Fibroblast of lung (primary cell): Measurements from ENCODE around the gene DNAJC13. TPM values are rescaled to one million over a fixed set of nuclear protein-coding genes. Genes with fewer than 3 reads are reported as not detected.
A peak's percentile ranks its signal among the peaks of the same experiment; 100 is the strongest.

Experiments used
- DNase-seq, 2 donors: peaks; one replicate each; pipeline versions ENCODE4 v3.0.0 to v3.0.0-alpha.2; 2010; ENCODE audit warnings: low read depth in 2 of 2
- H2AFZ ChIP-seq: 2 replicates; pipeline ENCODE4 v1.5.1; 2012; ENCODE audit warnings: low read length, control low read depth, inconsistent platforms
- H3K27ac ChIP-seq: 2 replicates; pipeline ENCODE4 v1.5.1; 2011; ENCODE audit warnings: low read length, control low read depth; ENCODE audit not compliant: insufficient read depth
- H3K27me3 ChIP-seq: 2 replicates; pipeline ENCODE4 v1.5.1; 2011; ENCODE audit warnings: mild to moderate bottlenecking, low read length; ENCODE audit not compliant: control insufficient read depth, insufficient read depth
- H3K36me3 ChIP-seq: 2 replicates; pipeline ENCODE4 v1.5.1; 2011; ENCODE audit warnings: low read length; ENCODE audit not compliant: control insufficient read depth, insufficient read depth
- H3K4me1 ChIP-seq: 2 replicates; pipeline ENCODE4 v1.5.1; 2011; ENCODE audit warnings: low read length; ENCODE audit not compliant: control insufficient read depth, insufficient read depth; ENCODE audit errors: extremely low read depth
- H3K4me2 ChIP-seq: 2 replicates; pipeline ENCODE4 v1.5.1; 2011; ENCODE audit warnings: low read length, control low read depth; ENCODE audit not compliant: insufficient read depth; ENCODE audit errors: extremely low read depth
- H3K4me3 ChIP-seq, 4 experiments: fragments of 200-600 bp in 1 of 4; sonication (generic) in 1 of 4; replicated peaks in 1 of 4; 2 replicates each; pipeline ENCODE4 v1.5.1; 2011 to 2016; ENCODE audit warnings: low read length in 4 of 4, low read depth in 3 of 4, mild to moderate bottlenecking in 3 of 4, control low read depth in 2 of 4, inconsistent platforms in 1 of 4, mixed read lengths in 1 of 4; ENCODE audit not compliant: insufficient read depth in 1 of 4; ENCODE audit errors: control extremely low read depth in 1 of 4
- H3K79me2 ChIP-seq: 2 replicates; pipeline ENCODE4 v1.5.1; 2012; ENCODE audit warnings: mild to moderate bottlenecking, low read length, inconsistent platforms; ENCODE audit not compliant: control insufficient read depth, insufficient read depth
- H3K9ac ChIP-seq: 2 replicates; pipeline ENCODE4 v1.5.1; 2011; ENCODE audit warnings: mild to moderate bottlenecking, low read length, control low read depth; ENCODE audit not compliant: insufficient read depth
- H3K9me3 ChIP-seq: 2 replicates; pipeline ENCODE4 v1.5.1; 2012; ENCODE audit warnings: low read depth, low read length; ENCODE audit not compliant: control insufficient read depth, insufficient read depth
- H4K20me1 ChIP-seq: 2 replicates; pipeline ENCODE4 v1.5.1; 2011; ENCODE audit warnings: low read length; ENCODE audit not compliant: control insufficient read depth, insufficient read depth; ENCODE audit errors: extremely low read depth
- EZH2 ChIP-seq: IDR thresholded peaks from 2 replicates; pipeline ENCODE4 v1.5.1; 2012; ENCODE audit warnings: low read length, control low read depth, mild to moderate bottlenecking; ENCODE audit errors: missing control alignments
- polyA plus RNA-seq, 2 donors: library from polyadenylated mRNA; depleted of rRNA in 1 of 2; stranded (reverse) in 1 of 2; unstranded in 1 of 2; fragments of >200 nt; gene quantifications; 2 replicates each; pipeline ENCODE4 v1.2.1, GENCODE V29; 2011 to 2012; ENCODE audit warnings: missing spikeins in 1 of 2
- total RNA-seq: library from RNA; depleted of rRNA; stranded (reverse); fragments of >200 nt; gene quantifications from 2 replicates; pipeline ENCODE4 v1.2.1, GENCODE V29; 2014
- TF ChIP-seq, protein P1 (sequence below), 2 donors: IDR thresholded peaks in 1 of 2; conservative IDR thresholded peaks in 1 of 2; 1 replicate in 1 of 2; 2 replicates in 1 of 2; pipeline ENCODE4 v1.5.1; 2011 to 2012; ENCODE audit warnings: low read length in 2 of 2, control low read depth in 1 of 2, inconsistent platforms in 1 of 2, low read depth in 1 of 2, mild to moderate bottlenecking in 1 of 2

Gene DNAJC13
- total and polyA plus RNA-seq, 2 donors (not counting 1 experiment from before 2014, with no cell fraction given) = 56.3 to 89.0 TPM

DNA sequence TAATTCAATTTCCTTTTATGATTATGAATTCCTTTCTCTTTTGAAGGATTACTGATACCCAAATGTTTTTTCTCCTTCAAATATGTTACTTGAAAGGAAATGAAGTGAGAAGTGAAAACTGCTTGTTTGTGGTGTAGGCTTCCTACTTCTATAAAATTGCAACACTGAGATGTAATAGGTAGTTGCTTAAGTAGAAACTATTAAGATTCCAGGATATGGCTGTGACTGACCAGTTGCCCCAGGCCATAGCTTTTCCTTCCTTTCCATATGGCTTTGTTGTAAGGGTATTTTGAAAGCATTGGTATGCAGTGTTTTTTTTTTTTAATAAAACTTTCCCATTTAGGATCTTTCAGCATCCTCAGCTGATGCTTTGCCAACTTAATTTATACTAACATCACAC lies 28.5 kb downstream of the DNAJC13 start:
- no peak overlapping the region for H3K9ac ChIP-seq
- TF ChIP-seq, protein P1, sequence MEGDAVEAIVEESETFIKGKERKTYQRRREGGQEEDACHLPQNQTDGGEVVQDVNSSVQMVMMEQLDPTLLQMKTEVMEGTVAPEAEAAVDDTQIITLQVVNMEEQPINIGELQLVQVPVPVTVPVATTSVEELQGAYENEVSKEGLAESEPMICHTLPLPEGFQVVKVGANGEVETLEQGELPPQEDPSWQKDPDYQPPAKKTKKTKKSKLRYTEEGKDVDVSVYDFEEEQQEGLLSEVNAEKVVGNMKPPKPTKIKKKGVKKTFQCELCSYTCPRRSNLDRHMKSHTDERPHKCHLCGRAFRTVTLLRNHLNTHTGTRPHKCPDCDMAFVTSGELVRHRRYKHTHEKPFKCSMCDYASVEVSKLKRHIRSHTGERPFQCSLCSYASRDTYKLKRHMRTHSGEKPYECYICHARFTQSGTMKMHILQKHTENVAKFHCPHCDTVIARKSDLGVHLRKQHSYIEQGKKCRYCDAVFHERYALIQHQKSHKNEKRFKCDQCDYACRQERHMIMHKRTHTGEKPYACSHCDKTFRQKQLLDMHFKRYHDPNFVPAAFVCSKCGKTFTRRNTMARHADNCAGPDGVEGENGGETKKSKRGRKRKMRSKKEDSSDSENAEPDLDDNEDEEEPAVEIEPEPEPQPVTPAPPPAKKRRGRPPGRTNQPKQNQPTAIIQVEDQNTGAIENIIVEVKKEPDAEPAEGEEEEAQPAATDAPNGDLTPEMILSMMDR (conservative IDR thresholded peaks at IDR 0.05 in 1 of 2, IDR thresholded peaks at IDR 0.05 in 1 of 2; ENCODE audit: low read depth in 1 of 2, low read length in 2 of 2) = no peak
- no peak for TF ChIP-seq EZH2
- peak overlapping the region; percentile 19 for H3K4me2 ChIP-seq
- no peaks in the 10 kb centered on the region for H4K20me1 ChIP-seq
- no peak overlapping the region for H2AFZ ChIP-seq
- H3K27ac ChIP-seq = no peak overlapping the region
- peak; percentile 25 to 75 for DNase-seq
- no peak overlapping the region for H3K4me3 ChIP-seq
- no peaks in the 10 kb centered on the region for H3K36me3 ChIP-seq
- H3K79me2 ChIP-seq = peaks cover 24% of the 10 kb centered on the region
- H3K9me3 ChIP-seq = no peaks in the 10 kb centered on the region
- H3K4me1 ChIP-seq = peaks cover 21% of the 10 kb centered on the region
- no peaks in the 10 kb centered on the region for H3K27me3 ChIP-seq

DNA sequence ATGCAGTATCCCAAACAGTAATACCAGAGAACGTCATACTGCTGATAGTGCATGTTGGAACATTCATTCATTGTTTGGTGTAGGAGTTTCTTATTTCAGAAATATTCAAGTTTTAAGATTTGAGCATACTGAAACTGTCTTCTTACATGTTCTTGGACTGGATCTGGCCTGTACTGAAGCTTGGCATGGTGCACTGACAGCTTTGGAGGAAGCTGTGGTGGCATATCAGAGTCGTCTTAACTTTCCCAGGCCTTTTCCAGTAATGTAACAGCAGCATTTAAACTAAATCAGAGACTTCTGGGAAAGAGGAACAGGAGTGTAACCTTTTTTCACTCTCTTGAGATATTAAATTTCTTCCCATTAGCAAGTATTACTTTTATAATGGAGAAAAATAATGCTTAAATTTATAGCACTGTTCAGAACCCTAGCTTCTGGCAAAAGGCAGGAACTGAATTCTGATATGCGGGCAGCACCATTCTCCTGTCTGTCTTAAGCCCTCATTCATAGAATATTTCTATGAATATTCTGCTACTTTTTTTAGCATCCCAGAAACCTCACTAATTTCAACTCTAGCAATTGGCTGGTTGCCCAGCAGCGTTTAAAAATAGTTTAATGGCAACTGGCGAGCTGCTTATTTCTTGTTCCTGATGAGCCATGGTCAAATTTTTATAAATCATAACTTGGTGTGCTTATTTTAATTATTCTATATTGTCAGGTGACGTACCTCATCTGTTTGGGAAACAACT lies 31.1 kb downstream of the DNAJC13 start:
- no peak for TF ChIP-seq EZH2
- TF ChIP-seq, protein P1 (conservative IDR thresholded peaks at IDR 0.05 in 1 of 2, IDR thresholded peaks at IDR 0.05 in 1 of 2; ENCODE audit: low read depth in 1 of 2, low read length in 2 of 2) = no peak
- peak; percentile 48 to 77 for DNase-seq
- Histone ChIP-seq H3K9ac (no peak overlapping the region), H3K9me3 (no peaks in the 10 kb centered on the region), H3K27me3 (no peaks in the 10 kb centered on the region), H3K4me1 (peaks cover 21% of the 10 kb centered on the region), H2AFZ (no peak overlapping the region), H3K4me2 (peak overlapping the region; percentile 46), H4K20me1 (no peaks in the 10 kb centered on the region), H3K4me3 (no peak overlapping the region), H3K36me3 (no peaks in the 10 kb centered on the region), H3K27ac (peak overlapping the region; percentile 39), H3K79me2 (peaks cover 17% of the 10 kb centered on the region)

DNA sequence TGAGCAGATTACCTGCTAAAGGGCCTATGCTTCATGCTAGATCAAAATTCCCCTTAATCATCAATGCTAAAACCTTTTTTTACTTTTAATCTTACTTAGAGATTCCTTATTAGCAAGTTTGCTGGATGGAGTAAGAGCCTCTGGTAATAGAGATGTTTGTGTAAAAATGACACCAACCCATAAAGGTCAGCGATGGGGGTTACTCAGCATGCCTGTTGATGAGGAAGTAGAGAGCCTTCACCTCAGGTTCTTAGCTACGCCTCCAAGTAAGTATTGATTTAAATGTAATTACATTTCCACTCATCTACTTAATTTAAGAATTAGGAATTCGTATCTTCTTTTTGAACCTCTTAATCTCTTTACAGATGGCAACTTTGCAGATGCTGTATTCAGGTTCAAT lies 38.8 kb downstream of the DNAJC13 start:
- Histone ChIP-seq H3K79me2 (no peaks in the 10 kb centered on the region), H2AFZ (no peak overlapping the region), H3K4me2 (no peak overlapping the region), H3K36me3 (peaks cover 8% of the 10 kb centered on the region), H4K20me1 (no peaks in the 10 kb centered on the region), H3K4me1 (no peaks in the 10 kb centered on the region), H3K9ac (no peak overlapping the region), H3K9me3 (no peaks in the 10 kb centered on the region), H3K4me3 (no peak overlapping the region), H3K27me3 (no peaks in the 10 kb centered on the region), H3K27ac (no peak overlapping the region)
- no peak for DNase-seq
- TF ChIP-seq EZH2 = no peak
- TF ChIP-seq, protein P1 (conservative IDR thresholded peaks at IDR 0.05 in 1 of 2, IDR thresholded peaks at IDR 0.05 in 1 of 2; ENCODE audit: low read depth in 1 of 2, low read length in 2 of 2) = no peak
